SKM-1 (cell line): ENCODE results near the gene TCEANC2.
"Not testable (repeated sequence)": the region's sequence is repeated elsewhere in the genome, so short reads cannot be mapped to it uniquely, and the experiment has no call there.

Experiments
- DNase-seq: peaks from one replicate; lab custom pipeline; 2025; ENCODE audit not compliant: unreplicated experiment; lab: John Stamatoyannopoulos, UW

TCEANC2 gene

DNA sequence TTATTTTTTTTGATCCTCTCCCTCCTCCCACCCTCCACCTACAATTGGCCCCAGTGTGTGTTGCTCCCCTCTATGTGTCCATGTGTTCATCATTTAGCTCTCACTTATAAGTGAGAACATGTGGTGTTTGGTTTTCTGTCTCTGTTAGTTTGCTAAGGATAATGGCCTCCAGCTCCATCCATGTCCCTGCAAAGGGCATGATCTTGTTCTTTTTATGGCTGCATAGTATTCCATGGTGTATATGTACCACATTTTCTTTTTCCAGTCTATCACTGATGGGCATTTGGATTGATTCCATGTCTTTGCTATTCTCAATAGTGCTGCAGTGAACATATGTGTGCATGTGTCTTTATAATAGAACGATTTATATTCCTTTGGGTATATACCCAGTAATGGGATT, 28.6 kb upstream of the TCEANC2 start:
- not testable (repeated sequence) for DNase-seq

DNA sequence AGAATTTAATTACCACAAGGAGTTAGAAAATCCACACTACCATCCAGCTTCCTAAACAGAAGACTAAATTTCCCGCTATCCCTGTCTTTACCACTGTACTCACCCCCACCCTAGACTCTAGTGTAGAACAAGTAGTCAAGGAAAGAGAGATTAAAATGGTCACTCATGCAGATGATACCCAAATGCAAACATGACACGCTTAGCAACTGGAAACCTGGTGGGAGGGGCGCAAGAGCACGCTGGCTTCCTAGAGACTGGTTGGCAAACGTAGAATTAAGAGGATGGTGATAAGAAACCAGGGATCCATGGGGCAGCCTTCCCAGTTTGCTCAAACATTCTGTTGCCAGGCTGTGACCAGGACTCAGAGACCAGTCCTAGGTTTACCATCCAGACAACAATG, 25.6 kb upstream of the TCEANC2 start:
- no peak for DNase-seq

DNA sequence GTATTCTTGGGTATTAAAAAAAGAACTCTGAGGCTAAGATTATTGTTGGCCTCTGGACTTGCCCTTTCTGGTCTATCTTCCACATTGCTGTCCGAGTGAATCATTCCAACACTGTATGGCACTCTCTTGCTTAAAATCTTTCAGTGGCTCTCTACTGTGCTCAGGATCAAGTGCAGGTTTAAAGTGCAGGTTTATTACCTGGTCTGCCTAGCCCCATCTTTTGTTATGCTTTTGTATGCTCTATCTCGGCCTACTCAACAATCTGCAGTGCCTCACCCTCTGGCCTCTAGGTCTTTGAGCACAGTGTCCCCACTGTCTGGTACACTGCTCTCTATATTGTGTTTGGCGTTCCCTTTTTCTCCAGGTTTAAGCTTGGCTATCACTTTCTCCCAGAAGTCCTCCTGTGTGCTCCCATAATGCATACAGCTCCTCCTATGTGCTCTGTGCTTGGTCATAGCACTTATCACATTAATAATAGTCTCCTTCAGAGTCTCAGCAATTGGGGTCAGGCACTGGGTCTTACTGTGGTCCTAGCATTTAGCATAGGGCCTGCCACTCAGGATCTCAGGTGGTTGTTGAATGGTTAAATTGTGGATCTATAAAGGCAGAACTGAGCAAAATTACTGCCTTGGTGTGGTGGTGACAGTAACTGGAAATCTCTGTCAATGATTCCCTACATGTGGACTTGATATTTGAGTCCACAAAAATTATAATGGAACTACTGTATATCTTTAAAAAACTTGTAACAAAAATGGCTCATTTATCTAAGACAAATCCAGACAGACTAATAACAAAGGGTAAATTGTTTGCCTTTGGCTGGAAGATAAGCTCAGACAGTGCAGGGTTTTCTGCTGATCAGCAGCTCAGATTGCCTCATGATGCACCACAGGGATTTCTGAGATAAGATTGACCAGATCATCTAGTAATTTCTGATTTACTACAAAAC, 24.8 kb upstream of the TCEANC2 start:
- DNase-seq = no peak

DNA sequence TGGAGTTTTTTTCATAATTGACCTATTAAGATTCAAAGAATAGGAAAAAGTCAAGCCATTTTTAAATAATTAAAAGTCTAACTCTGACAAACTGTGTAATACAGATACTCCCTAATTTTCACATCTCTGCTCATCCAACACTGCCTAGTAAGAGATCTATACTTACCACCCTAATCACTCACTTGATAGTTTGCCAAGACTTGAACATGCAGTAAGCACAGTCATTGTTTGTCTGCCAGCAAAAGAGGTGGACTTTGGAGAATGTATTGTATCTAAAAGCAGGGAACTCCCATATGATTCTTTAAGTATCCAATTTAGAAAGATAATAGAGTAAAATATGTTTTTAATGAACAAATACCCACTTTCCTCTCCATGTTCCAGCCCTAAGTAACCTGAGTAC, 15.9 kb upstream of the TCEANC2 start:
- no peak for DNase-seq

DNA sequence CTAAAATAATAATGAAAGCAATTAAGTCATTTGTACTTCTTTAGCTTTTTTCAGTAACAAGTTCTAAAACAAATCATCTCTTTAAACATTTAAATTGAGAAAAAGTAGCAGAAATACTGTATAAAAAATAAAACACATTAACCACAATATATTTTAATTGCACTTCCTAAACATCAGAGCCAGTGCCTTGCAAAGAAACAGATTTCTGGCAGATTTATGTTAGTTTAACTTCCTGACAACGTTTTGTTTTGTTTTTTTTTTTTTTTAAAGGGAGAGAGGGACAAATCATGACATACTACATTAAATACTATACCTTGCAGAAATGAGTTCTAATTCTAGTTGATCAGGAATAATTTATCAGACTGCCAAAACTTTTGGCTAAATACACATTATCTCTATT, 11.6 kb upstream of the TCEANC2 start:
- no peak for DNase-seq

DNA sequence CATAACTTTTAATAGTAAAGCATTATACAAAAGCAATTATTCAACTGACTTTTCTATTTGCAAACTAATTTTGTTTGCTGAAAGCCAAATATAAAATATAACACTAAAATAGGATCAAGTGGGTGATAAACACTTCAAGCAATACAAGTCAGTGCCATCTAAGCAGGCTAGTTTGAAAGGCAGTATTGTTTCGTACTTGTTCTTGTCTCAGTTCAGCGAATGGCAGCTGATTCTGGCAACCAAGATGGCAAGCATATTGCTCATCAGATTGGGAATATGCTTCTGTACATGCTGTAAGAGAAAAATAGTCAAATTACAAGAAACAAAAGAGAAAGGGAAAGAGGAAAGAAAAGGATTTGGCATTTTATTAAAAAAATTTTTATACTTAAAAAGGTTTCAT, 7.9 kb upstream of the TCEANC2 start:
- DNase-seq = no peak

DNA sequence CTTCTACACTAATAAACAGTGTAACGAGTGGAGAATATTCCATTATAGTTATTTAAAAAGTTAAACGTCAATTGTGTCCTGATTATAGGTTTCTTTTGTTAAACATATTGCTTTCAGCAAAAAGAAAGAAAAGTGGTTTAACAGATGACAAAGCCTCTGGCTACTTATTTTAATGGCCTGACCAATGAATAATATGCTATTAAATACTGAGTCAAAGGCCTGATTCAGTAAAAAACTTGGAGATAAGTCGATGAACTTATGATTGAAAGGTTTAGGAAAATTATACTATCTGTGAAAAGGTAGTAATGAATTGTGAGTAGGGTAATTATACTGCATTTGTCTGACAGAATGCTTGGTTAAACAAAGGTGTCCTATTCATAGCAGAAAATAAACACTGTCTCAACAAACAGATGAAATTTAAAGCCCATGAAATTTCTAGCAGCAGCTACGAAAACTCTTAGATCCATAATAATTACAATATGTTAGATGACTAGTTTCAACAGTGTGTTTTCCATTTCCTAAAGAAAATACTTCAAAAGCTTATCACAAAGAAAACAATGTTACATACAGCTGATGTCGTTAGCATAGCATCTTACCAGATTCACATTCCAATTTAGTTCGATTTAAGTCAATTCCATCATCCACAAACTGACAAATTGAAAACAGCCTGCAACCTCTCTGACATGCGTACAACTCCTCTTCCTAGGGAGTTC, 6.6 kb upstream of the TCEANC2 start:
- no peak for DNase-seq

DNA sequence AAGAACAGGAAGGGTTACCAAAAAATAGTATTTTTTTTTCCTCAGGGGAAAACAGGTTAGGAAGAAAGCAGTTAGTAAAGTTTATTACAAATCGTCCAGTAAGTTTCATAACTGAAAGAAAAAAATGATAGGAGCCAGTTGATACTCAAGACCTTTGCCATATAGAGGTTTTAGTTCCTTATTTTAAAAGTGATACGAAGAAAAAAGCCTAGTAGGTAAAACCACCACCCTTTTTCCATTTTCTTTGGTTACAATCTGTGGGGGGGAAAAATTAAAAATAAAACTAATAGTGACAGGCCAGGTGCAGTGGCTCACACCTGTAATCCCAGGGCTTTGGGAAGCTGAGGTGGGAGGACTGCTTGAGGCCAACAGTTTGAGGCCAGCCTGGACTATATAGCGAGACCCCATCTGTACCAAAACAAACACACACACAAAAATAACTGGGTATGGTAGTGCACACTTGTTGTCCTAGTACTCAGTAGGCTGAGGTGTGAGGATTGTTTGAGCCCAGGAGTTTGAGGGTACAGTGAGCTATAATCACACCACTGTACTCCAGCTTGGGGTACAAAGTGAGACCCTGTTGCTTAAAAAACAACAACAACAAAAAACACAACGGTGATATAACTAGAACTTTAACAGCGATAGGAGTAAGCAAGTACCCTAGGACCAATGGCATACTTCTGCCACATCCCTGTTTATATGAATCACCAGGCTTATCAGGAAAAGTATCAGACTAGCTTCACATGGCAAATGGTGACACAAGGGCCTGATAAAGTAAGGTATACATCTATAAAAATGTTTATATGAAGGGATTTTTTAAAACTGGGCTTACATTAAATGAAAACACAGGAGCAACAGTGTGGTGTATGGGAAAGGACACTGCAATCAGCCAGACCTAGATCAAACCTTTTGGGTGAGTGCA, 5.8 kb upstream of the TCEANC2 start:
- DNase-seq = no peak

DNA sequence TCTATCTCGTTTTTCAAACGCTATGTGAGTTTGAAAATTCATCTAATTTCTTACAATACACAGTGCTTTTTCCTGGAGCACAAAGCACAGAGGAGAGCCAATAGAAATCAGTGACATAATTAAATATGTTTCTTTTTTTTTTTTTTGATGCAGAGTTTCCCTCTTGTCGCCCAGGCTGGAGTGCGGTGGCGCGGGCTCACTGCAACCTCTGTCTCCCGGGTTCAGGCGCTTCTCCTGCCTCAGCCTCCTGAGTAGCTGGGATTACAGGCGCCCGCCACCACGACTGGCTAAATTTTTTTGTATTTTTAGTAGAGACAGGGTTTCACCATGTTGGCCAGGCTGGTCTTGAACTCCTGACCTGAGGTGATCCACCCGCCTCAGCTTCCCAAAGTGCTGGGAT, 3.0 kb upstream of the TCEANC2 start:
- DNase-seq = not testable (repeated sequence)

DNA sequence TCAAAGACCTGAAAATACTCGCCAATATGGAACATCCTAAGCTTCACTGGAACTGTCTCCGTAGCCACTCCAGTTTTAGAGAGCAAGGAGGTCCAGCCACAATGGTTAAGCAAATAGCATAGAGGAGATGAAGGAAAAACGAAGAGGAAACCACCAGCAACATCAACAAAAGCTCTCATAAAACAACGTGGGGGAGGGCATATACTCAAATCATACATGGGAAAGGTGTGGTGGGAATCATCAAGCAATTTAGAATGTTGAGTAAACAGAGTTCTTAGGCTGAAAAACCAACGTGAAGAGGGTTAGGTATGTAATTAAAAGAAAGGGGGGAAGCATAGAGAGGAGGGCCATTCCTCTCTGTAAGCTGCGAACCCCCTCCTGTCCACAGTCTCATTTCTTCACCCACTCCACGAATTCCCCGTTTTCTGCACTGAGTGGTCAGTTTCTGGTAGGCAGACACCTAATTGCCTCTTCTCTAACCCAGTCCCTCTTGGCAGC, 1.4 kb upstream of the TCEANC2 start:
- DNase-seq = no peak

DNA sequence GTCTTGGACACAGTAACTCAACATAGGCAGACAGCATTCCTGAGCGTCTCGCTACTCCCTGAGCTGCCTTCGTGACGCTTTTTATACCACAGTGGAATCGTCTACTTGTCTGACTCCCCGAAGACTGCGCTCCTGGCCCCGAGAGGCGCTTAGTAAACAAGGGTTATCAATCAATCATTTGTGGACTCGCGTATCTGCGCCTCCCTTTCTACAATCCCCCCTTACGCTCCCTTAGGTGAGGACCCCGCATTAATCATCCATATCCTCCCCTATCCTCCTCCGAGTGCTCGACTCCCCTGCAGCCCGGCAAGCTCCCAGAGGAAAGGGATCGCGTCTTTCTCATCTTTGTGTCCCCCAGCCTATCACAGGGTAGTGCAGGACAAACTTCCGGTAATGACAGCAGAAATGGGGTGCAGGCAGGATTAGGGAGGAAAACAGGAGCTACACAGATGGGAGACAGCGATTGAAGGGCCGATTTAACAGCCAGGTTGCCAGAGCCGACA, 926 bp upstream of the TCEANC2 start:
- no peak for DNase-seq

DNA sequence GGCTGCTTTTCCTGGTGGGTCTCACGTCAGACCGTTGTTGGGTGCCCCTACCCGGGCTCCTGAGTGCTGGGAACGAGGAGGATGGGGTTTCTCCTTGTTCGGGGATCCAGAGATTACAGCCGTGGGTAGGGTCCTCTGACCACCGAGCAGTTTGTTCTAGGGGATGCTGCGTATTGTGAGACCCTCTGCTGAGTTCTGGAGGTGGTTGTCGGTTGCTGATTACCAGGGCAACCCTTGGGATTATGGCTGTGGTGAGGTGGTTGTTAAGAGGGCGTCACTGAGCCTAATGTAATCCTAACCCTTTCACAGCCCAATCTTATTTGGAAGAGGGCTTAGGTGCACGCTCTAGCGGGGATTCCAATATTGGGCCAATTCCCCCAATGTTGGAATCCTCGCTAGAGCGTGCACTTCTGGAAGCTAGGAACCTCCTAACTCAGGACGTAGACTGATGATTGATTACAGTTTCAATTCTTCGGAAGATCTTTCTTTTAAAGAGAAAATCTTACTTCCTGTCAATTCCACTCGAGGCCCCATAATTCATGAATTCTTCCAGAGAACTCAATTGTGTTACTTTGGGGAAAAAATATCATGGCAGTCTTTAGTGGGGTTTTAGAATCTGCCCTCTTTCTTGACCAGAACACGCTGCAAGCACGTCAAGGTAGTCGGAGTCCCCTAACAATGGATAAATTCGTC, 483 bp downstream of the TCEANC2 start:
- DNase-seq = no peak

DNA sequence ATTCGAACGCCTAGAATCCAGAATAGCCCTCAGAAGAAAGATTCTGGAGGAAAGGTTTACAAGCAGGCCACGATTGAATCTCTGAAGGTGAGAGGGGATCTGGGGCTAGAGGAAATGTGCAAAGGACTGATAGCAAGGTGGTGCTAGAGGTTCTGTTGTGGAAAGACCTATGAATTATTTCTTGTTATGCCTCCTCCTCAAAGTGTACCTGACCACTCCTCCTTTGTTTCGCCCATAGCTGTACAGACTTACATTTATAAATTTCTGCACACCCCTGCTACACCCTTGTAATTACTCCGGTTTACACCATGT, 986 bp downstream of the TCEANC2 start:
- no peak for DNase-seq

DNA sequence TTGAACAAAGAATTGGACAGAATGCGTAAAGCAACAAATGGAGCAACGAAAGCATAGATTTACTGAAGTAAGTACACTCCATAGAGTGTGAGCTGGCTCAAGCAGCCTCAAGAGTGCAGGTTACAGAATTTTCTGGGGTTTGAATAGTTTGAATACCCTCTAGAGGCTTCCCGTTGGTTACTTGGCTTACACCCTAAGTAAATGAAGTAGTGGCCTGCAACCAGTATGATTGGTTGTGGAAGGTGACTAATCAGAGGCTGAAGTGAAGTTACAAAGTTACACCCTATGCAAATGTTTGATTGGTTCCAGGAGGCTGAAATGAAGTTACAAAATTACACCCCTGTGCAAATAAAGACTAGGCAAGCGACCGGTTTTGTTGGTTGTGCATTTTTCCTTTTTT, 10.9 kb downstream of the TCEANC2 start:
- DNase-seq = no peak

DNA sequence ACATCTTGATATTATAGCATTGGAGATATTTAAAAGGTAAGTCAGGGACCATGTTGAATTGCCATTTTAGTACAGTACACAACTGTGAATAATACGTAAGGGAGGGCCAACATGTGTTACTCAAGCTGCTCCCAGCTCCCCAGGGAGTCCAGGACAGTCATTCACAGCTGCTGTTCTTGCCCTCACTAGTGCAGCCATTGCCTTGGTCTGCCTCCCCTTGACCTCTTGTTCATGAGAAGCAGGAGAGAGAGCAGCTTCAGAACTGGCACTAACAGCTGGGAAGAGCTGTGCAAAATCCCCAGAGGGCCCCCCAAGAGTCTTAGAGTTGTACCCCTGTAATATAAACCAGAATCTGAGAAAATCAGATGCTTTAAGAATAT, 16.4 kb downstream of the TCEANC2 start:
- DNase-seq = no peak

DNA sequence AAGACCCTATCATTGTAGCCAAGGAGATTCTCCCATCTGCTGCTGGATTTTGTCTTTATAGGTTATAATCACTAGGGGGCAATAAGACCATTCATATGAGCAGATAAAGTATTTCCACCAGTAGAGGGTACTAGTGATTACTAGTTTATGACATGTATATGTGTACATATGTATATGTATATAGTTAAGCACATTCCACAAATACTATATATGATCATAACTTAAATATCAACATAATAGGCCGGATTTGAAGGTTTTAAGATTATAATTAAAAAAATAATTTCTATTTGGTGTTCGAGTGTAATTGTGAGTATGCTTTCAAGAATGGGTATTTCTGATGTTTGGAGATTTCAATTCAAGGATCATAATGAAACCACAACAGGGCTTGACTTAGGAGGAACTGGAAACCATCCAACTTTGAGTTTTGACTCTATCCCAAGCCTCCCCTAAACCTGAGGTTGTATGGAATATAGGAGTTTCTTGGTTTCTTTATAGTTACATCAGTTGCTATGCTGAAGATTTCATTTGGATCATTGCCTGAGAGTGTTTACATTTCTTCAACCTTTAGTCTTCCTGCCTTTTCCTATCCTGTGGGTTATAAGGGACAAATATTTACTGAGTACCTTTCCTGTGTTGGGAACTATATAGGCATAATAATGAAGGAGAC, 16.9 kb downstream of the TCEANC2 start:
- DNase-seq = peak; percentile 42

DNA sequence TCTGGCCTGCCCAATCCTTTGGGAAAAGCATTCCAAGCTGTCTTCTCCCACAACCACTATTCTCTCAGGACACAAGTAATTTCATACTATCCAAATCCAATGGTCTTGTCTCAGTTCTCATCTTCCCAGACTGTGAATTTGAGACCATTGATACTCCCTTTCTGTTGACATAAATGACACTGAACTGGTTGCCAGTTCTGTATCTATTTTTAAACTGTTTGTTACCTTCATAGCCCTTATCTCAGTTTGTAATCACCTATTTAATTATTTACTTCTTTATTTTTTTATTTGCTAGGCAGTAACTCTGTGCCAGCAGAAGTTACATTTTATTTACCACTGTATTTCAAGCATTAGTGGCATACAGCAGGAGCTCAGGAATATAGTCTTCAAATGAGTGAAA, 24.0 kb downstream of the TCEANC2 start:
- DNase-seq = no peak

DNA sequence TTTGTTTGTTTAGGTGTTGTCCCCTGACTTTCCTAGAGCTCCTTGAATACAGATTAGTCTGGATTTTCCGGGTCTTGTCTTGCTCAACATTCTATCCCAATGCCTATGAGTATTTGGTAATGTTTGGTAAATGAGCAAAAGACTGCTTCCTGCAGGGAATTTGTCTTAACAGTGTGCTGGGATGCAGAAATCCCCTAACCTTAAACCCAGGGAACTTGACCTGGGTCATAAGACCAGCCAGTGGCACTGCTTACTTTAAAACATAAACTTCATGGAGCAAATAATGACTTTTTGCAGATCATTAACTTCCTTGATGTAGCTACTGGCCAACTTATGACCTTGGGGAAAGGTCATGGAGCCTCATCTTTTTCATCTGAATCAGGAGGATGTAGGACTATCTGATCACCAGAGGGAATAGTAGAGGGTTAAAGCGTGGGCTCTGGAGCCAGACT, 27.2 kb downstream of the TCEANC2 start:
- DNase-seq = no peak

DNA sequence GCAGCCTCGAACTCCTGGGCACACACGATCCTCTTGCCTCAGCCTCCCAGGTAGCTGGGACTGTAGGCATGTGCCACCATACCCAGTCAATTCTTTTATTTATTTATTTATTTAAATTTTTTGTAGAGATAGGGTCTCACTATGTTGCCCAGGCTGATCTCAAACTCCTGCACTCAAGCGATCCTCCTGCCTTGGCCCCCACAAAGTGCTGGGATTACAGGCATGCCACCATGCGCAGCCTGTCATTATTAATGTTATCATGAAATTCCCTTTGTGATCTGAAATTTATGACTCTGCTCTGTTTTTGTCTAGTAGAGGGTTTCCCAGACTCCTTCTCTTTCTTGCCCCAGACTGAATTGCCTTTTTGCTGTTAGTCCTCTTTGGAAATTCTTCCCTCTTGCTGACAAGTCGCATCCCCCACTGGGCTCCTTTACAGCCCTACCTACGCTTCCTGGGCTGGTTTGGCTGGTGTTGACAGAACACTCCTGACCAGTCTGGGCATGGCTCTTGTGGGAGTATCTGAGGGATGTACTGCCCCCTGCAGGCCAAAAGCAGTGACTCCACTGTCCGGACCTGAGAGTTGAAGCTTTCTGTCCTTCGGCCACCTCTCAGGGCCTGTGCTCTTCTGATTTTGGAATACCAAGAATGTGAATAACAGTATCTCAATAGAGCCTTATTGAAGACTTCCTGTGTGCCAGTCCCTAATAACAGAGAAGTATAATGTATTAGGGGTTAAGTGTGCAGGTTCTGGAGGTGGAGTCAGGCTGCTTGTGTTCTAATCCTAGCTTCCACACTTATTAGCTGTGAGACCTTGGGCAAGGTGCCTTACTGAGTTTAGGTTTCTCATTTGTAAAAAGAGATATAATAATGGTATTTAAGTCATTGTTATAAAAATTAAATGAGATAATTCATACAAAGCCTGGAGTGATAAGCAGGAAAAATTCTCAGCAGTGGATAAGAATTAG, 28.2 kb downstream of the TCEANC2 start:
- DNase-seq = peak; percentile 74
